Memory B cell (primary cell): ENCODE measurements around the gene NUAK2.

Source experiments
- ATAC-seq: fragments of 150-1000 bp; cut with Tn5 transposase; 2 replicates; pipeline ENCODE4 v1.10.0; 2021; ENCODE audit warnings: low read depth, mild to moderate bottlenecking, moderate library complexity
- DNase-seq, 2 donors: peaks; one replicate each; pipeline ENCODE4 v3.0.0; 2022; ENCODE audit warnings: low spot score in 2 of 2
- H3K27ac Mint-ChIP-seq: one replicate; pipeline ENCODE4 v1.8.0; 2022; ENCODE audit warnings: mild to moderate bottlenecking, moderate library complexity, mixed read lengths
- H3K27me3 Mint-ChIP-seq: one replicate; pipeline ENCODE4 v1.8.0; 2022; ENCODE audit warnings: mixed read lengths
- H3K36me3 Mint-ChIP-seq: one replicate; pipeline ENCODE4 v1.8.0; 2022; ENCODE audit warnings: mild to moderate bottlenecking, mixed read lengths
- H3K4me1 Mint-ChIP-seq: one replicate; pipeline ENCODE4 v1.8.0; 2022; ENCODE audit warnings: mixed read lengths
- H3K4me3 Mint-ChIP-seq: one replicate; pipeline ENCODE4 v1.8.0; 2022; ENCODE audit warnings: mild to moderate bottlenecking, moderate library complexity, mixed read lengths
- H3K9me3 Mint-ChIP-seq: one replicate; pipeline ENCODE4 v1.8.0; 2022; ENCODE audit warnings: mixed read lengths

NUAK2 gene

GRCh38 chr1:205353612-205354011 is 32.1 kb upstream of the NUAK2 start:
- Mint-ChIP-seq H3K9me3 (no peaks in the 10 kb centered on the region), H3K27me3 (peaks cover 14% of the 10 kb centered on the region), H3K4me1 (peaks cover 35% of the 10 kb centered on the region), H3K27ac (no peak overlapping the region), H3K4me3 (no peak overlapping the region), H3K36me3 (no peaks in the 10 kb centered on the region)
- DNase-seq: no peak
- ATAC-seq: no peak

GRCh38 chr1:205353191-205353590 is 31.6 kb upstream of the NUAK2 start:
- Mint-ChIP-seq H3K27ac (no peak overlapping the region), H3K36me3 (no peaks in the 10 kb centered on the region), H3K4me3 (no peak overlapping the region), H3K27me3 (peaks cover 13% of the 10 kb centered on the region), H3K4me1 (peaks cover 39% of the 10 kb centered on the region), H3K9me3 (no peaks in the 10 kb centered on the region)
- DNase-seq (no peak), ATAC-seq (no peak)

- Mint-ChIP-seq H3K27me3 (peaks cover 8% of the 10 kb centered on the region), H3K9me3 (no peaks in the 10 kb centered on the region), H3K27ac (no peak overlapping the region), H3K36me3 (no peaks in the 10 kb centered on the region), H3K4me1 (peaks cover 42% of the 10 kb centered on the region), H3K4me3 (no peak overlapping the region)
- DNase-seq (no peak), ATAC-seq (no peak)
Observed at GRCh38 chr1:205351984-205352713, 30.6 kb upstream of the NUAK2 start.

GRCh38 chr1:205350691-205351141 is 29.2 kb upstream of the NUAK2 start:
- no peaks in the 10 kb centered on the region for H3K9me3 Mint-ChIP-seq
- no peak overlapping the region for H3K4me3 Mint-ChIP-seq
- H3K27ac Mint-ChIP-seq: no peak overlapping the region
- DNase-seq (no peak), ATAC-seq (no peak)
- peaks cover 6% of the 10 kb centered on the region for H3K27me3 Mint-ChIP-seq
- H3K4me1 Mint-ChIP-seq: peaks cover 40% of the 10 kb centered on the region
- no peaks in the 10 kb centered on the region for H3K36me3 Mint-ChIP-seq

- Mint-ChIP-seq H3K9me3 (no peaks in the 10 kb centered on the region), H3K27me3 (peaks cover 5% of the 10 kb centered on the region), H3K4me1 (peaks cover 38% of the 10 kb centered on the region), H3K27ac (no peak overlapping the region), H3K4me3 (peak overlapping the region; percentile 24), H3K36me3 (no peaks in the 10 kb centered on the region)
- peak; percentile 58 for ATAC-seq
- DNase-seq: no peak
Observed at GRCh38 chr1:205350124-205350523, 28.6 kb upstream of the NUAK2 start.

GRCh38 chr1:205348554-205349487 is 27.3 kb upstream of the NUAK2 start:
- no peaks in the 10 kb centered on the region for H3K36me3 Mint-ChIP-seq
- H3K9me3 Mint-ChIP-seq: no peaks in the 10 kb centered on the region
- DNase-seq: no peak
- H3K4me3 Mint-ChIP-seq: peak overlapping the region; percentile 6
- peak; percentile 67 for ATAC-seq
- no peak overlapping the region for H3K27ac Mint-ChIP-seq
- peaks cover 7% of the 10 kb centered on the region for H3K27me3 Mint-ChIP-seq
- peaks cover 42% of the 10 kb centered on the region for H3K4me1 Mint-ChIP-seq

- Mint-ChIP-seq H3K4me1 (peaks cover 43% of the 10 kb centered on the region), H3K27me3 (peaks cover 7% of the 10 kb centered on the region), H3K9me3 (no peaks in the 10 kb centered on the region), H3K27ac (no peak overlapping the region), H3K36me3 (no peaks in the 10 kb centered on the region), H3K4me3 (no peak overlapping the region)
- ATAC-seq: no peak
- DNase-seq: no peak
Observed at GRCh38 chr1:205346956-205347574, 25.5 kb upstream of the NUAK2 start.

- no peak overlapping the region for H3K27ac Mint-ChIP-seq
- no peak for DNase-seq
- H3K4me1 Mint-ChIP-seq: peaks cover 42% of the 10 kb centered on the region
- no peaks in the 10 kb centered on the region for H3K36me3 Mint-ChIP-seq
- H3K4me3 Mint-ChIP-seq: no peak overlapping the region
- no peak for ATAC-seq
- H3K27me3 Mint-ChIP-seq: peaks cover 7% of the 10 kb centered on the region
- H3K9me3 Mint-ChIP-seq: no peaks in the 10 kb centered on the region
Observed at GRCh38 chr1:205345761-205346160, 24.2 kb upstream of the NUAK2 start.

- peaks cover 33% of the 10 kb centered on the region for H3K4me1 Mint-ChIP-seq
- no peaks in the 10 kb centered on the region for H3K9me3 Mint-ChIP-seq
- DNase-seq (peak; percentile 33 to 44), ATAC-seq (peak; percentile 66)
- peak overlapping the region; percentile 32 for H3K27ac Mint-ChIP-seq
- H3K4me3 Mint-ChIP-seq: peak overlapping the region; percentile 77
- no peaks in the 10 kb centered on the region for H3K36me3 Mint-ChIP-seq
- peaks cover 7% of the 10 kb centered on the region for H3K27me3 Mint-ChIP-seq
Observed at GRCh38 chr1:205344066-205344928, 22.8 kb upstream of the NUAK2 start.

GRCh38 chr1:205343431-205344065 is 22.0 kb upstream of the NUAK2 start:
- ATAC-seq (peak; percentile 34), DNase-seq (no peak)
- Mint-ChIP-seq H3K36me3 (no peaks in the 10 kb centered on the region), H3K4me3 (peak overlapping the region; percentile 77), H3K9me3 (no peaks in the 10 kb centered on the region), H3K27ac (no peak overlapping the region), H3K27me3 (peaks cover 7% of the 10 kb centered on the region), H3K4me1 (peaks cover 28% of the 10 kb centered on the region)

GRCh38 chr1:205342986-205343385 is 21.4 kb upstream of the NUAK2 start:
- Mint-ChIP-seq H3K27ac (no peak overlapping the region), H3K4me1 (peaks cover 22% of the 10 kb centered on the region), H3K27me3 (peaks cover 7% of the 10 kb centered on the region), H3K9me3 (no peaks in the 10 kb centered on the region), H3K4me3 (peak overlapping the region; percentile 70), H3K36me3 (no peaks in the 10 kb centered on the region)
- no peak for DNase-seq
- no peak for ATAC-seq

GRCh38 chr1:205340676-205341075 is 19.1 kb upstream of the NUAK2 start:
- H3K36me3 Mint-ChIP-seq: no peaks in the 10 kb centered on the region
- H3K9me3 Mint-ChIP-seq: no peaks in the 10 kb centered on the region
- DNase-seq (no peak), ATAC-seq (no peak)
- no peak overlapping the region for H3K4me3 Mint-ChIP-seq
- peaks cover 4% of the 10 kb centered on the region for H3K27me3 Mint-ChIP-seq
- no peak overlapping the region for H3K27ac Mint-ChIP-seq
- H3K4me1 Mint-ChIP-seq: peaks cover 19% of the 10 kb centered on the region

GRCh38 chr1:205339717-205340116 is 18.2 kb upstream of the NUAK2 start:
- DNase-seq (no peak), ATAC-seq (no peak)
- Mint-ChIP-seq H3K27ac (no peak overlapping the region), H3K27me3 (peaks cover 3% of the 10 kb centered on the region), H3K4me1 (peaks cover 17% of the 10 kb centered on the region), H3K4me3 (no peak overlapping the region), H3K36me3 (no peaks in the 10 kb centered on the region), H3K9me3 (no peaks in the 10 kb centered on the region)
